ENCODE results near the gene ACVR1B.

DNA sequence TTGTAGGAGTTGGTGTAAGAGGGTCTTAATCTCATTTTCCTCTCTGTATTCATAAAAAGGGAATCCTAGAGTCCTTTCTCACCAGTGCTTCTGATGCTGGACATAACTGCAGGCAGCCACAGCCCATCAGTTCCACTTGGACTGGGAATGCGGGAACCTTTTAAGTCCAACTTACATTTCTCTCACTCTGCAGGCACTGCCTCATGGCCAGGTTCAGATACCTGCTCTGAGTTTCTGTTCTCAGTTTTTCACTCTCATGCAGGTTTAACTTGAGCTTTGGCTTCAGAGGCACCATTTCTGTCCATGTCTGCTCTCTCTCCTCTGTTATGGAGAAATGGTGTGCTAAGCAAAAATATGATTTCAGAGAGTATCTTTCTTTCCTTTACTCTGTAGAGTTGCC is 4.2 kb downstream of the ACVR1B start:
- TF ChIP-seq BCOR (IDR thresholded peaks at IDR 0.05) (no peak), HNRNPLL (IDR thresholded peaks at IDR 0.05; ENCODE audit: low read depth, low read length, poor library complexity, severe bottlenecking) (no peak), BRF1 (IDR thresholded peaks at IDR 0.05; ENCODE audit: borderline replicate concordance, extremely low read depth, insufficient read length) (no peak), RCOR1 (IDR thresholded peaks at IDR 0.05; ENCODE audit: borderline replicate concordance in 1 of 2, low read depth in 2 of 2, low read length in 2 of 2) (no peak), ZNF133 (CRISPR knock-in tag; IDR thresholded peaks at IDR 0.05) (no peak)
- TF ChIP-seq, protein P1, sequence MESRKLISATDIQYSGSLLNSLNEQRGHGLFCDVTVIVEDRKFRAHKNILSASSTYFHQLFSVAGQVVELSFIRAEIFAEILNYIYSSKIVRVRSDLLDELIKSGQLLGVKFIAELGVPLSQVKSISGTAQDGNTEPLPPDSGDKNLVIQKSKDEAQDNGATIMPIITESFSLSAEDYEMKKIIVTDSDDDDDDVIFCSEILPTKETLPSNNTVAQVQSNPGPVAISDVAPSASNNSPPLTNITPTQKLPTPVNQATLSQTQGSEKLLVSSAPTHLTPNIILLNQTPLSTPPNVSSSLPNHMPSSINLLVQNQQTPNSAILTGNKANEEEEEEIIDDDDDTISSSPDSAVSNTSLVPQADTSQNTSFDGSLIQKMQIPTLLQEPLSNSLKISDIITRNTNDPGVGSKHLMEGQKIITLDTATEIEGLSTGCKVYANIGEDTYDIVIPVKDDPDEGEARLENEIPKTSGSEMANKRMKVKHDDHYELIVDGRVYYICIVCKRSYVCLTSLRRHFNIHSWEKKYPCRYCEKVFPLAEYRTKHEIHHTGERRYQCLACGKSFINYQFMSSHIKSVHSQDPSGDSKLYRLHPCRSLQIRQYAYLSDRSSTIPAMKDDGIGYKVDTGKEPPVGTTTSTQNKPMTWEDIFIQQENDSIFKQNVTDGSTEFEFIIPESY (CRISPR knock-in tag; IDR thresholded peaks at IDR 0.05) = no peak
- TF ChIP-seq, protein P2, sequence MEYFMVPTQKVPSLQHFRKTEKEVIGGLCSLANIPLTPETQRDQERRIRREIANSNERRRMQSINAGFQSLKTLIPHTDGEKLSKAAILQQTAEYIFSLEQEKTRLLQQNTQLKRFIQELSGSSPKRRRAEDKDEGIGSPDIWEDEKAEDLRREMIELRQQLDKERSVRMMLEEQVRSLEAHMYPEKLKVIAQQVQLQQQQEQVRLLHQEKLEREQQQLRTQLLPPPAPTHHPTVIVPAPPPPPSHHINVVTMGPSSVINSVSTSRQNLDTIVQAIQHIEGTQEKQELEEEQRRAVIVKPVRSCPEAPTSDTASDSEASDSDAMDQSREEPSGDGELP (CRISPR knock-in tag; IDR thresholded peaks at IDR 0.05; ENCODE audit: borderline replicate concordance) = no peak
